ENCODE data around the gene HLA-DQB1.

Gene HLA-DQB1

DNA sequence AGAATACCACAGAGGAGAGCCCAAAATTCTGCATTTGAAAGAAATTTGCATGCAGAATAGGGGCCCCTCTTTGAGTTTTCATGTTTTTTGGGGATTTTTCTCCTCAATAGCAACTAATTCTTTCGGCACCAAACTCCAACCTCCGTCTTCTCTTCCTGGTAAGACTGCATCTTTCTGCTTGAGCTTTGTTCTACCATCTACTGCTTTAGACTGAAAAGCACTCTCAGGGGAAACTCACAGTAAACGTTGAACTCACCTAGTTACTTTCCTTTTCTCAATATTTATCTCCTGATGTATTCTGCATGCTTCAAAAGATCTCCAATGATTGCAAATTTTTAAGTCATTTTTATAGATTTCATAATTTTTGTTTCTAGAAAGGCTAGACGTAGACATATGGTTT lies 36.9 kb upstream of the HLA-DQB1 start:
- Histone ChIP-seq H3K4me1 (ENCODE audit: control insufficient read depth, insufficient read depth, low read depth, low read length) (no peaks in the 10 kb centered on the region), H2BK15ac (ENCODE audit: low read depth, poor library complexity, severe bottlenecking) (no peak overlapping the region), H3K23ac (ENCODE audit: low read length in 2 of 2) (no peak overlapping the region), H3K9ac (ENCODE audit: low read length) (no peak overlapping the region), H2AK5ac (ENCODE audit: low read length, severe bottlenecking) (no peak overlapping the region), H4K91ac (ENCODE audit: low read length) (no peak overlapping the region), H3K27me3 (ENCODE audit: control insufficient read depth in 1 of 2, insufficient read depth in 1 of 2, low read length in 2 of 2) (peaks cover 11 to 55% of the 10 kb centered on the region in 2 experiments), H3K36me3 (ENCODE audit: control insufficient read depth in 1 of 2, insufficient read depth in 2 of 2, low read depth in 1 of 2, low read length in 2 of 2) (no peaks in the 10 kb centered on the region), H3K4ac (ENCODE audit: low read depth in 1 of 2, low read length in 2 of 2) (no peak overlapping the region), H3K4me3 (ENCODE audit: insufficient read depth in 1 of 2, low read depth in 1 of 2, low read length in 2 of 2) (no peak overlapping the region), H3K14ac (ENCODE audit: low read length in 2 of 2) (no peak overlapping the region), H3K27ac (ENCODE audit: low read length, poor library complexity, severe bottlenecking) (no peak overlapping the region), H3K4me2 (ENCODE audit: low read length, poor library complexity, severe bottlenecking) (no peak overlapping the region), H3K79me1 (replicated peaks; ENCODE audit: low read length, poor library complexity, severe bottlenecking) (no peaks in the 10 kb centered on the region), H2BK12ac (ENCODE audit: low read length in 2 of 2) (no peak overlapping the region), H2BK120ac (ENCODE audit: low read depth, low read length) (no peak overlapping the region), H2BK5ac (ENCODE audit: low read depth, low read length, poor library complexity, severe bottlenecking) (no peak overlapping the region), H3K9me3 (ENCODE audit: control insufficient read depth, low read length) (no peaks in the 10 kb centered on the region), H4K8ac (ENCODE audit: low read length) (no peak overlapping the region), H2AFZ (ENCODE audit: low read depth, low read length) (no peak overlapping the region), H3K18ac (ENCODE audit: low read depth in 1 of 2, low read length in 2 of 2) (no peak overlapping the region)
- DNase-seq, result no peak
- 56% methylated on average over 3 of the region's 4 CpGs for WGBS

GRCh38 chr6:32700391-32701040 lies 34.1 kb upstream of the HLA-DQB1 start:
- no peak overlapping the region for H3K27ac ChIP-seq (ENCODE audit: low read length, poor library complexity, severe bottlenecking)
- H3K14ac ChIP-seq (ENCODE audit: low read length in 2 of 2), result no peak overlapping the region
- H3K9me3 ChIP-seq (ENCODE audit: control insufficient read depth, low read length), result no peaks in the 10 kb centered on the region
- H4K91ac ChIP-seq (ENCODE audit: low read length), result no peak overlapping the region
- DNase-seq, result peak; percentile 73
- H3K4ac ChIP-seq (ENCODE audit: low read depth in 1 of 2, low read length in 2 of 2), result no peak overlapping the region
- no peak overlapping the region for H2AFZ ChIP-seq (ENCODE audit: low read depth, low read length)
- H3K9ac ChIP-seq (ENCODE audit: low read length), result no peak overlapping the region
- no peak overlapping the region for H2BK12ac ChIP-seq (ENCODE audit: low read length in 2 of 2)
- no peak overlapping the region for H3K23ac ChIP-seq (ENCODE audit: low read length in 2 of 2)
- no peaks in the 10 kb centered on the region for H3K36me3 ChIP-seq (ENCODE audit: control insufficient read depth in 1 of 2, insufficient read depth in 2 of 2, low read depth in 1 of 2, low read length in 2 of 2)
- no peaks in the 10 kb centered on the region for H3K4me1 ChIP-seq (ENCODE audit: control insufficient read depth, insufficient read depth, low read depth, low read length)
- no peaks in the 10 kb centered on the region for H3K79me1 ChIP-seq (replicated peaks; ENCODE audit: low read length, poor library complexity, severe bottlenecking)
- H2BK120ac ChIP-seq (ENCODE audit: low read depth, low read length), result no peak overlapping the region
- H2BK5ac ChIP-seq (ENCODE audit: low read depth, low read length, poor library complexity, severe bottlenecking), result no peak overlapping the region
- no peak overlapping the region for H2AK5ac ChIP-seq (ENCODE audit: low read length, severe bottlenecking)
- no peak overlapping the region for H2BK15ac ChIP-seq (ENCODE audit: low read depth, poor library complexity, severe bottlenecking)
- H3K4me2 ChIP-seq (ENCODE audit: low read length, poor library complexity, severe bottlenecking), result no peak overlapping the region
- 29% methylated on average over 5 of the region's 6 CpGs for WGBS
- no peak overlapping the region for H3K4me3 ChIP-seq (ENCODE audit: insufficient read depth in 1 of 2, low read depth in 1 of 2, low read length in 2 of 2)
- peaks cover 13 to 72% of the 10 kb centered on the region in 2 experiments for H3K27me3 ChIP-seq (ENCODE audit: control insufficient read depth in 1 of 2, insufficient read depth in 1 of 2, low read length in 2 of 2)
- H3K18ac ChIP-seq (ENCODE audit: low read depth in 1 of 2, low read length in 2 of 2), result no peak overlapping the region
- H4K8ac ChIP-seq (ENCODE audit: low read length), result no peak overlapping the region

DNA sequence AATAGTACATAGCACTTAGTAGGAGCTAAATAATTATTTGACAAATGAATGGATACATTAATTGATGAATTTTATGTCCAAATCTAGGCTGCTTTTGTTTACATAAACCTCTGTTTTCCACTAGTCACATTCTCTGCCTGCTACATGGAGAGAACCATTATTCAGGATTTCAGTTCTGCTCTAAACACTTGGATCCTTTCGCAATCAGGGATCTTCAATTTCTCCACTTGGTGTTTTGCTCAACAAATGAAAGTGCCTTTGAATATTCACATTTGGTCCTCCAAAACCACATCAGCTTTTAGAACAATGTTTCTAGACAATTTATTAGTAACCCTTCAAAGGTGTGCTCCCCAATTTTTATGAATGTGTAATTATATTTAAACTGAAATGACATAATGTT lies 30.6 kb upstream of the HLA-DQB1 start:
- H3K4ac ChIP-seq (ENCODE audit: low read depth in 1 of 2, low read length in 2 of 2), result no peak overlapping the region
- no peak overlapping the region for H3K9ac ChIP-seq (ENCODE audit: low read length)
- H2BK5ac ChIP-seq (ENCODE audit: low read depth, low read length, poor library complexity, severe bottlenecking), result no peak overlapping the region
- H3K27me3 ChIP-seq (ENCODE audit: control insufficient read depth in 1 of 2, insufficient read depth in 1 of 2, low read length in 2 of 2), result peaks cover 10 to 59% of the 10 kb centered on the region in 2 experiments
- H3K4me3 ChIP-seq (ENCODE audit: insufficient read depth in 1 of 2, low read depth in 1 of 2, low read length in 2 of 2), result no peak overlapping the region
- H3K36me3 ChIP-seq (ENCODE audit: control insufficient read depth in 1 of 2, insufficient read depth in 2 of 2, low read depth in 1 of 2, low read length in 2 of 2), result no peaks in the 10 kb centered on the region
- H2BK15ac ChIP-seq (ENCODE audit: low read depth, poor library complexity, severe bottlenecking), result no peak overlapping the region
- H3K18ac ChIP-seq (ENCODE audit: low read depth in 1 of 2, low read length in 2 of 2), result no peak overlapping the region
- H3K4me2 ChIP-seq (ENCODE audit: low read length, poor library complexity, severe bottlenecking), result no peak overlapping the region
- no peak overlapping the region for H2BK12ac ChIP-seq (ENCODE audit: low read length in 2 of 2)
- no peak overlapping the region for H2AFZ ChIP-seq (ENCODE audit: low read depth, low read length)
- H3K79me1 ChIP-seq (replicated peaks; ENCODE audit: low read length, poor library complexity, severe bottlenecking), result no peaks in the 10 kb centered on the region
- no peak overlapping the region for H3K14ac ChIP-seq (ENCODE audit: low read length in 2 of 2)
- no peaks in the 10 kb centered on the region for H3K9me3 ChIP-seq (ENCODE audit: control insufficient read depth, low read length)
- no peak overlapping the region for H3K23ac ChIP-seq (ENCODE audit: low read length in 2 of 2)
- DNase-seq, result no peak
- H2BK120ac ChIP-seq (ENCODE audit: low read depth, low read length), result no peak overlapping the region
- no peak overlapping the region for H3K27ac ChIP-seq (ENCODE audit: low read length, poor library complexity, severe bottlenecking)
- 100% methylated on average over 1 of the region's 1 CpG for WGBS
- no peak overlapping the region for H4K91ac ChIP-seq (ENCODE audit: low read length)
- no peak overlapping the region for H4K8ac ChIP-seq (ENCODE audit: low read length)
- no peak overlapping the region for H2AK5ac ChIP-seq (ENCODE audit: low read length, severe bottlenecking)
- no peaks in the 10 kb centered on the region for H3K4me1 ChIP-seq (ENCODE audit: control insufficient read depth, insufficient read depth, low read depth, low read length)

- H2AFZ ChIP-seq (ENCODE audit: low read depth, low read length), result no peak overlapping the region
- H3K4me1 ChIP-seq (ENCODE audit: control insufficient read depth, insufficient read depth, low read depth, low read length), result no peaks in the 10 kb centered on the region
- no peak overlapping the region for H3K23ac ChIP-seq (ENCODE audit: low read length in 2 of 2)
- no peak overlapping the region for H2BK15ac ChIP-seq (ENCODE audit: low read depth, poor library complexity, severe bottlenecking)
- H2AK5ac ChIP-seq (ENCODE audit: low read length, severe bottlenecking), result no peak overlapping the region
- H3K4me2 ChIP-seq (ENCODE audit: low read length, poor library complexity, severe bottlenecking), result no peak overlapping the region
- no peak overlapping the region for H4K8ac ChIP-seq (ENCODE audit: low read length)
- H2BK120ac ChIP-seq (ENCODE audit: low read depth, low read length), result no peak overlapping the region
- no peak overlapping the region for H2BK12ac ChIP-seq (ENCODE audit: low read length in 2 of 2)
- no peak overlapping the region for H3K9ac ChIP-seq (ENCODE audit: low read length)
- H3K14ac ChIP-seq (ENCODE audit: low read length in 2 of 2), result no peak overlapping the region
- H3K27ac ChIP-seq (ENCODE audit: low read length, poor library complexity, severe bottlenecking), result no peak overlapping the region
- WGBS, result 0% methylated on average over 1 of the region's 1 CpG
- H3K4ac ChIP-seq (ENCODE audit: low read depth in 1 of 2, low read length in 2 of 2), result no peak overlapping the region
- no peak for DNase-seq
- no peaks in the 10 kb centered on the region for H3K9me3 ChIP-seq (ENCODE audit: control insufficient read depth, low read length)
- no peak overlapping the region for H3K18ac ChIP-seq (ENCODE audit: low read depth in 1 of 2, low read length in 2 of 2)
- no peak overlapping the region for H4K91ac ChIP-seq (ENCODE audit: low read length)
- H3K79me1 ChIP-seq (replicated peaks; ENCODE audit: low read length, poor library complexity, severe bottlenecking), result no peaks in the 10 kb centered on the region
- no peaks in the 10 kb centered on the region for H3K36me3 ChIP-seq (ENCODE audit: control insufficient read depth in 1 of 2, insufficient read depth in 2 of 2, low read depth in 1 of 2, low read length in 2 of 2)
- H3K27me3 ChIP-seq (ENCODE audit: control insufficient read depth in 1 of 2, insufficient read depth in 1 of 2, low read length in 2 of 2), result peaks cover 3 to 37% of the 10 kb centered on the region in 2 experiments
- no peak overlapping the region for H2BK5ac ChIP-seq (ENCODE audit: low read depth, low read length, poor library complexity, severe bottlenecking)
- no peak overlapping the region for H3K4me3 ChIP-seq (ENCODE audit: insufficient read depth in 1 of 2, low read depth in 1 of 2, low read length in 2 of 2)
These were observed 25.6 kb upstream of the HLA-DQB1 start for GRCh38 chr6:32692019-32692418.
